HCT116 (cell line): ENCODE results near the gene MT1G. TPM values are rescaled to one million over a fixed set of nuclear protein-coding genes. Genes with fewer than 3 reads are reported as not detected.

Experiments
- ATAC-seq: fragments of 200-7000 bp; cut with Tn5 transposase; 2 replicates; pipeline ENCODE4 v1.9.1; 2020; ENCODE audit warnings: mild to moderate bottlenecking, moderate library complexity
- BruUV-seq: library from RNA; stranded (reverse); fragments of 400-500 nt; replicated peaks from 2 replicates; lab custom pipeline; 2021; lab: Mats Ljungman, UMichigan
- CTCF ChIA-PET: fragments of 300-600 bp; sonication (Branson Sonifier 250); formaldehyde crosslinking; loops from one replicate; lab custom pipeline; 2021; ENCODE audit warnings: antibody characterized with exemption; lab: Charles Lee
- POLR2A ChIA-PET: fragments of 300-600, 350-600 bp; sonication (Branson Sonifier 250); formaldehyde crosslinking; loops from one replicate; lab custom pipeline; 2021; ENCODE audit warnings: antibody characterized with exemption; lab: Charles Lee
- RAD21 ChIA-PET, 2 experiments: fragments of 300-600 bp; sonication (Branson Sonifier 250); formaldehyde crosslinking; loops; one replicate each; lab custom pipeline; 2023; ENCODE audit warnings: low total read pairs in 2 of 2; ENCODE audit not compliant: uncharacterized antibody in 2 of 2, unreplicated experiment in 2 of 2, low non-redundant PET in 1 of 2; lab: Charles Lee
- DNase-seq: peaks from one replicate; pipeline ENCODE4 v3.0.0-alpha.2; 2010; ENCODE audit warnings: low read depth, low spot score
- H2AFZ ChIP-seq: fragments of 200-600 bp; shearing (Covaris generic), sonication (generic); 2 replicates; pipeline ENCODE4 v1.6.1; 2017; ENCODE audit warnings: low read depth, mixed run types, mixed read lengths, antibody characterized with exemption, low read length; ENCODE audit not compliant: poor library complexity, severe bottlenecking
- H3K27ac ChIP-seq: 2 replicates; pipeline ENCODE4 v1.5.1; 2012; ENCODE audit warnings: low read depth, low read length
- H3K27me3 ChIP-seq: fragments of 200-600 bp; sonication (generic); 2 replicates; pipeline ENCODE4 v1.6.1; 2016; ENCODE audit warnings: mixed run types, low read length, mixed read lengths; ENCODE audit not compliant: insufficient read depth
- H3K36me3 ChIP-seq, 2 experiments: fragments of 200-500 bp in 1 of 2; fragments of 200-600 bp in 1 of 2; sonication (Bioruptor generic) in 1 of 2; sonication (generic) in 1 of 2; 2 replicates each; pipeline versions ENCODE4 v1.5.1 to v1.6.1; 2014 to 2016; ENCODE audit warnings: low read length in 2 of 2, inconsistent platforms in 1 of 2, mixed read lengths in 1 of 2, mixed run types in 1 of 2; ENCODE audit not compliant: insufficient read depth in 2 of 2, control insufficient read depth in 1 of 2
- H3K4me1 ChIP-seq, 2 experiments: fragments of 200-600 bp in 1 of 2; sonication (generic) in 1 of 2; 2 replicates each; pipeline versions ENCODE4 v1.5.1 to v1.6.1; 2012 to 2017; ENCODE audit warnings: low read length in 2 of 2, inconsistent platforms in 1 of 2, mild to moderate bottlenecking in 1 of 2, mixed read lengths in 1 of 2, mixed run types in 1 of 2, moderate library complexity in 1 of 2; ENCODE audit not compliant: insufficient read depth in 2 of 2, control insufficient read depth in 1 of 2
- H3K4me2 ChIP-seq: fragments of 200-600 bp; sonication (generic); 2 replicates; pipeline ENCODE4 v1.6.1; 2017; ENCODE audit warnings: mixed run types, low read length, mixed read lengths
- H3K4me3 ChIP-seq, 2 experiments: fragments of 200-600 bp in 1 of 2; sonication (generic) in 1 of 2; replicated peaks in 1 of 2; 2 replicates each; pipeline ENCODE4 v1.5.1; 2011 to 2016; ENCODE audit warnings: low read length in 2 of 2, control low read depth in 1 of 2, low read depth in 1 of 2, mild to moderate bottlenecking in 1 of 2, mixed read lengths in 1 of 2, mixed run types in 1 of 2
- H3K79me2 ChIP-seq: fragments of 200-600 bp; sonication (generic); 2 replicates; pipeline ENCODE4 v1.6.1; 2017; ENCODE audit warnings: mild to moderate bottlenecking, mixed run types, low read length, moderate library complexity, mixed read lengths; ENCODE audit not compliant: insufficient read depth
- H3K9ac ChIP-seq: fragments of 200-600 bp; sonication (generic); 2 replicates; pipeline ENCODE4 v1.6.1; 2016; ENCODE audit warnings: low read length, mixed read lengths
- H3K9me2 ChIP-seq: fragments of 200-600 bp; sonication (generic), shearing (Covaris generic); 2 replicates; pipeline ENCODE4 v1.6.1; 2017; ENCODE audit warnings: mixed run types, mild to moderate bottlenecking, moderate library complexity; ENCODE audit not compliant: insufficient read depth
- H3K9me3 ChIP-seq, 2 experiments: fragments of 200-500 bp in 1 of 2; fragments of 200-600 bp in 1 of 2; sonication (Bioruptor generic) in 1 of 2; sonication (generic) in 1 of 2; 2 replicates each; pipeline ENCODE4 v1.6.1; 2014 to 2017; ENCODE audit warnings: low read length in 2 of 2, mixed read lengths in 2 of 2, inconsistent platforms in 1 of 2, low read depth in 1 of 2, mild to moderate bottlenecking in 1 of 2, mixed run types in 1 of 2, moderate library complexity in 1 of 2; ENCODE audit not compliant: control insufficient read depth in 1 of 2, insufficient read depth in 1 of 2
- H4K20me1 ChIP-seq: fragments of 200-600 bp; sonication (generic), shearing (Covaris generic); 2 replicates; pipeline ENCODE4 v1.6.1; 2017; ENCODE audit warnings: mixed run types, mild to moderate bottlenecking, moderate library complexity; ENCODE audit not compliant: insufficient read depth
- ELF1 ChIP-seq: IDR thresholded peaks from 2 replicates; pipeline ENCODE4 v1.6.1; 2012; ENCODE audit warnings: low read depth, borderline replicate concordance
- EZH2 ChIP-seq: fragments of 200-600 bp; sonication (generic); IDR thresholded peaks from 2 replicates; pipeline ENCODE4 v1.6.1; 2017; ENCODE audit warnings: antibody characterized with exemption, mixed run types
- EZH2phosphoT487 ChIP-seq: fragments of 200-600 bp; IDR thresholded peaks from 2 replicates; pipeline ENCODE4 v1.6.1; 2018; ENCODE audit warnings: antibody characterized with exemption, borderline replicate concordance
- FOSL1 ChIP-seq: IDR thresholded peaks from 2 replicates; pipeline ENCODE4 v1.6.1; 2012; ENCODE audit warnings: low read depth
- JUND ChIP-seq: IDR thresholded peaks from 2 replicates; pipeline ENCODE4 v1.6.1; 2012
- RAD21 ChIP-seq: IDR thresholded peaks from 2 replicates; pipeline ENCODE4 v1.6.1; 2012; ENCODE audit warnings: low read depth, mild to moderate bottlenecking
- SP1 ChIP-seq: IDR thresholded peaks from 2 replicates; pipeline ENCODE4 v1.6.1; 2012; ENCODE audit warnings: low read depth
- SRF ChIP-seq: IDR thresholded peaks from 2 replicates; pipeline ENCODE4 v1.6.1; 2012; ENCODE audit warnings: low read depth
- TCF7L2 ChIP-seq: IDR thresholded peaks from 2 replicates; pipeline ENCODE4 v1.7.0; 2011; ENCODE audit warnings: borderline replicate concordance, inconsistent platforms; ENCODE audit not compliant: insufficient read depth, insufficient read length; ENCODE audit errors: extremely low read depth
- intact Hi-C: fragments of 100-400 bp; cut with micrococcal nuclease; formaldehyde crosslinking; loops from 2 replicates; pipeline ENCODE4 v1.10.0; 2022
- total RNA-seq: library from RNA; stranded (reverse); gene quantifications from one replicate; pipeline ENCODE4 v1.2.1, GENCODE V29; 2021; ENCODE audit not compliant: unreplicated experiment
- TF ChIP-seq, protein P1 (sequence below): IDR thresholded peaks from 2 replicates; pipeline ENCODE4 v1.6.1; 2012; ENCODE audit warnings: low read depth
- TF ChIP-seq, protein P2 (sequence below): IDR thresholded peaks from 2 replicates; pipeline ENCODE4 v1.6.1; 2011; ENCODE audit warnings: mild to moderate bottlenecking, low read length, moderate library complexity; ENCODE audit not compliant: insufficient replicate concordance; ENCODE audit errors: extremely low read depth
- TF ChIP-seq, protein P3 (sequence below), 3 experiments: fragments of 200-600 bp in 1 of 3; sonication (generic) in 1 of 3; IDR thresholded peaks in 2 of 3; conservative IDR thresholded peaks in 1 of 3; 2 replicates each; pipeline ENCODE4 v1.5.1; 2012 to 2017; ENCODE audit warnings: low read depth in 2 of 3, low read length in 2 of 3, antibody characterized with exemption in 1 of 3, borderline replicate concordance in 1 of 3, control low read depth in 1 of 3, mild to moderate bottlenecking in 1 of 3, mixed read lengths in 1 of 3, mixed run types in 1 of 3, moderate library complexity in 1 of 3; ENCODE audit not compliant: insufficient read depth in 1 of 3

The MT1G gene
- total RNA-seq, 1 experiment from 2014 or later, result 1.2 TPM

DNA sequence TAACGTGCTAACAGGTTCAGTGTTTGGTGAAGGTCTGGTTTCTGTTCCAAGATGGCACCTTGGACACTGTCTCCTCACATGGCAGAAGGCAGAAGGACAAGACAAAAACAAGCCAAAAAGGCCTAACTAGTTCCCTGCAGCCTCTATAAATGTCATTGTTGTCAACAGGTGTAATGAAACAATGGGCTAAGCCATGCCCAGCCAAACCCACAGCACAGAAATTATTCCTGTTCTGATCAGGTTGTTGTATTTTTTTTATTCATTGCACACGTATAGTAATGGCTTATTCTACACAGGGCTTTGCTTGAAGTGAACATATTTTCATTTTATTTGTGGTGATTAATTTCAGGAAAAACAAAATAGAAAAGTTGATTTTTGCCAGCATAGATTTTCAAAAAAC lies 45.9 kb upstream of the MT1G start (continued):
- TF ChIP-seq, protein P1, sequence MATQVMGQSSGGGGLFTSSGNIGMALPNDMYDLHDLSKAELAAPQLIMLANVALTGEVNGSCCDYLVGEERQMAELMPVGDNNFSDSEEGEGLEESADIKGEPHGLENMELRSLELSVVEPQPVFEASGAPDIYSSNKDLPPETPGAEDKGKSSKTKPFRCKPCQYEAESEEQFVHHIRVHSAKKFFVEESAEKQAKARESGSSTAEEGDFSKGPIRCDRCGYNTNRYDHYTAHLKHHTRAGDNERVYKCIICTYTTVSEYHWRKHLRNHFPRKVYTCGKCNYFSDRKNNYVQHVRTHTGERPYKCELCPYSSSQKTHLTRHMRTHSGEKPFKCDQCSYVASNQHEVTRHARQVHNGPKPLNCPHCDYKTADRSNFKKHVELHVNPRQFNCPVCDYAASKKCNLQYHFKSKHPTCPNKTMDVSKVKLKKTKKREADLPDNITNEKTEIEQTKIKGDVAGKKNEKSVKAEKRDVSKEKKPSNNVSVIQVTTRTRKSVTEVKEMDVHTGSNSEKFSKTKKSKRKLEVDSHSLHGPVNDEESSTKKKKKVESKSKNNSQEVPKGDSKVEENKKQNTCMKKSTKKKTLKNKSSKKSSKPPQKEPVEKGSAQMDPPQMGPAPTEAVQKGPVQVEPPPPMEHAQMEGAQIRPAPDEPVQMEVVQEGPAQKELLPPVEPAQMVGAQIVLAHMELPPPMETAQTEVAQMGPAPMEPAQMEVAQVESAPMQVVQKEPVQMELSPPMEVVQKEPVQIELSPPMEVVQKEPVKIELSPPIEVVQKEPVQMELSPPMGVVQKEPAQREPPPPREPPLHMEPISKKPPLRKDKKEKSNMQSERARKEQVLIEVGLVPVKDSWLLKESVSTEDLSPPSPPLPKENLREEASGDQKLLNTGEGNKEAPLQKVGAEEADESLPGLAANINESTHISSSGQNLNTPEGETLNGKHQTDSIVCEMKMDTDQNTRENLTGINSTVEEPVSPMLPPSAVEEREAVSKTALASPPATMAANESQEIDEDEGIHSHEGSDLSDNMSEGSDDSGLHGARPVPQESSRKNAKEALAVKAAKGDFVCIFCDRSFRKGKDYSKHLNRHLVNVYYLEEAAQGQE, result no peak
- TF ChIP-seq EZH2phosphoT487, result no peak
- TF ChIP-seq SP1, result no peak
- no peak for TF ChIP-seq ELF1
- no peak for TF ChIP-seq EZH2
- TF ChIP-seq FOSL1, result no peak
- TF ChIP-seq TCF7L2, result no peak
- TF ChIP-seq RAD21, result no peak

DNA sequence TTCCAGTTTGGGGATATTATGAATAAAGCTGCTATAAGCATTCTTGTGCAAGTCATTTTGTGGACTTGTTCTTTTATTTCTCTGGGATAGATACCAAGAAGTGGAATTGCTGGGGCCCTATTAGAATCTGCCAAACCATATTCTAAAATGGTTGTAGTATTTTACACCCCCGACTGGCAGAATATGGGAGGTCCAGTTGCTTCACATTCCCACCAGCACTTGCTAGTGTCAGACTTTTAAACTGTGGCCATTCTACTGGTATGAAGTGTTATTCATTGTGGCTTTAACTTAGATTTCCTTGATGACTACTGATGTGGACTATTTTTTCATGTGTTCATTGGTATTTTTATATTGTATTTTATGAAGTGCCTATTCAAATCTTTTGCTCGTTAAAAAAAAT lies 44.0 kb upstream of the MT1G start:
- Histone ChIP-seq H3K27ac (no peak overlapping the region), H3K4me2 (no peak overlapping the region), H4K20me1 (no peaks in the 10 kb centered on the region), H2AFZ (no peak overlapping the region), H3K4me3 (no peak overlapping the region), H3K36me3 (no peaks in the 10 kb centered on the region), H3K27me3 (no peaks in the 10 kb centered on the region), H3K9ac (no peak overlapping the region), H3K9me2 (no peaks in the 10 kb centered on the region), H3K9me3 (no peaks in the 10 kb centered on the region), H3K4me1 (no peaks in the 10 kb centered on the region), H3K79me2 (no peaks in the 10 kb centered on the region)
- no peak for TF ChIP-seq TCF7L2
- no peak for TF ChIP-seq RAD21
- no peak for TF ChIP-seq SRF
- no peak for TF ChIP-seq JUND
- TF ChIP-seq, protein P2, sequence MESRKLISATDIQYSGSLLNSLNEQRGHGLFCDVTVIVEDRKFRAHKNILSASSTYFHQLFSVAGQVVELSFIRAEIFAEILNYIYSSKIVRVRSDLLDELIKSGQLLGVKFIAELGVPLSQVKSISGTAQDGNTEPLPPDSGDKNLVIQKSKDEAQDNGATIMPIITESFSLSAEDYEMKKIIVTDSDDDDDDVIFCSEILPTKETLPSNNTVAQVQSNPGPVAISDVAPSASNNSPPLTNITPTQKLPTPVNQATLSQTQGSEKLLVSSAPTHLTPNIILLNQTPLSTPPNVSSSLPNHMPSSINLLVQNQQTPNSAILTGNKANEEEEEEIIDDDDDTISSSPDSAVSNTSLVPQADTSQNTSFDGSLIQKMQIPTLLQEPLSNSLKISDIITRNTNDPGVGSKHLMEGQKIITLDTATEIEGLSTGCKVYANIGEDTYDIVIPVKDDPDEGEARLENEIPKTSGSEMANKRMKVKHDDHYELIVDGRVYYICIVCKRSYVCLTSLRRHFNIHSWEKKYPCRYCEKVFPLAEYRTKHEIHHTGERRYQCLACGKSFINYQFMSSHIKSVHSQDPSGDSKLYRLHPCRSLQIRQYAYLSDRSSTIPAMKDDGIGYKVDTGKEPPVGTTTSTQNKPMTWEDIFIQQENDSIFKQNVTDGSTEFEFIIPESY, result no peak
- TF ChIP-seq, protein P1, result no peak
- TF ChIP-seq, protein P3, sequence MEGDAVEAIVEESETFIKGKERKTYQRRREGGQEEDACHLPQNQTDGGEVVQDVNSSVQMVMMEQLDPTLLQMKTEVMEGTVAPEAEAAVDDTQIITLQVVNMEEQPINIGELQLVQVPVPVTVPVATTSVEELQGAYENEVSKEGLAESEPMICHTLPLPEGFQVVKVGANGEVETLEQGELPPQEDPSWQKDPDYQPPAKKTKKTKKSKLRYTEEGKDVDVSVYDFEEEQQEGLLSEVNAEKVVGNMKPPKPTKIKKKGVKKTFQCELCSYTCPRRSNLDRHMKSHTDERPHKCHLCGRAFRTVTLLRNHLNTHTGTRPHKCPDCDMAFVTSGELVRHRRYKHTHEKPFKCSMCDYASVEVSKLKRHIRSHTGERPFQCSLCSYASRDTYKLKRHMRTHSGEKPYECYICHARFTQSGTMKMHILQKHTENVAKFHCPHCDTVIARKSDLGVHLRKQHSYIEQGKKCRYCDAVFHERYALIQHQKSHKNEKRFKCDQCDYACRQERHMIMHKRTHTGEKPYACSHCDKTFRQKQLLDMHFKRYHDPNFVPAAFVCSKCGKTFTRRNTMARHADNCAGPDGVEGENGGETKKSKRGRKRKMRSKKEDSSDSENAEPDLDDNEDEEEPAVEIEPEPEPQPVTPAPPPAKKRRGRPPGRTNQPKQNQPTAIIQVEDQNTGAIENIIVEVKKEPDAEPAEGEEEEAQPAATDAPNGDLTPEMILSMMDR (IDR thresholded peaks at IDR 0.05 in 2 of 3, conservative IDR thresholded peaks at IDR 0.05 in 1 of 3; ENCODE audit: borderline replicate concordance in 1 of 3, insufficient read depth in 1 of 3, low read depth in 2 of 3, low read length in 2 of 3), result no peak
- intact Hi-C loops, result no loop called here
- CTCF ChIA-PET, result interaction anchor here (1.2 kb wide), 1 partner anchor 10 kb away, joined by 3 read pairs; no protein-coding TSS in a partner anchor
- DNase-seq, result no peak
- POLR2A ChIA-PET, result no interaction called here
- BruUV-seq, result no TSS peak
- RAD21 ChIA-PET, result no interaction called here
- ATAC-seq, result no peak
